PC-3 (cell line): Measurements from ENCODE around the gene COL2A1. TPM values are rescaled to one million over a fixed set of nuclear protein-coding genes. Genes with fewer than 3 reads are reported as not detected.

ENCODE experiments used
- ATAC-seq: fragments of 200-7000 bp; cut with Tn5 transposase; 2 replicates; pipeline ENCODE4 v1.9.1; 2020; ENCODE audit warnings: mild to moderate bottlenecking, moderate library complexity
- BruUV-seq: library from RNA; stranded (reverse); fragments of 400-500 nt; replicated peaks from 2 replicates; lab custom pipeline; 2021; lab: Mats Ljungman, UMichigan
- CTCF ChIA-PET: fragments of 300-600 bp; sonication (Branson Sonifier 250); formaldehyde crosslinking; loops from one replicate; lab custom pipeline; 2022; ENCODE audit warnings: antibody characterized with exemption; lab: Charles Lee
- POLR2A ChIA-PET: fragments of 300-600 bp; sonication (Branson Sonifier 250); formaldehyde crosslinking; loops from one replicate; lab custom pipeline; 2022; ENCODE audit warnings: antibody characterized with exemption; ENCODE audit not compliant: unreplicated experiment; lab: Charles Lee
- DNase-seq: peaks from one replicate; pipeline ENCODE4 v3.0.0-alpha.2; 2015
- H2AFZ ChIP-seq: fragments of 300-600 bp; sonication (generic); 2 replicates; pipeline ENCODE4 v1.6.0; 2016; ENCODE audit warnings: antibody characterized with exemption, low read length
- H3F3A ChIP-seq: fragments of 300-600 bp; sonication (generic); one replicate; pipeline ENCODE4 v1.6.0; 2017; ENCODE audit warnings: antibody characterized with exemption, low read length, control low read depth, mild to moderate bottlenecking; ENCODE audit not compliant: unreplicated experiment
- H3K27ac ChIP-seq: fragments of 300-600 bp; sonication (generic); 2 replicates; pipeline ENCODE4 v1.5.1; 2016; ENCODE audit warnings: mild to moderate bottlenecking, low read length
- H3K27me3 ChIP-seq: fragments of 300-600 bp; sonication (generic); 2 replicates; pipeline ENCODE4 v1.6.1; 2016; ENCODE audit warnings: low read length, mixed read lengths
- H3K36me3 ChIP-seq: fragments of 300-600 bp; sonication (generic); 2 replicates; pipeline ENCODE4 v1.6.1; 2016; ENCODE audit warnings: low read depth, mixed run types, low read length, mixed read lengths
- H3K4me1 ChIP-seq: fragments of 300-600 bp; sonication (generic); 2 replicates; pipeline ENCODE4 v1.5.1; 2016; ENCODE audit warnings: low read length; ENCODE audit not compliant: insufficient read depth
- H3K4me2 ChIP-seq: fragments of 300-600 bp; sonication (generic); 2 replicates; pipeline ENCODE4 v1.6.0; 2016; ENCODE audit warnings: low read length
- H3K4me3 ChIP-seq: fragments of 300-600 bp; sonication (generic); 2 replicates; pipeline ENCODE4 v1.5.1; 2016; ENCODE audit warnings: mild to moderate bottlenecking, low read length, mixed read lengths
- H3K79me2 ChIP-seq: fragments of 300-600 bp; sonication (generic); 2 replicates; pipeline ENCODE4 v1.6.1; 2017; ENCODE audit warnings: low read length, mixed read lengths
- H3K9ac ChIP-seq: fragments of 300-600 bp; sonication (generic); 2 replicates; pipeline ENCODE4 v1.6.0; 2016; ENCODE audit warnings: mild to moderate bottlenecking, low read length
- H3K9me2 ChIP-seq: fragments of 300-600 bp; sonication (generic); replicated peaks from 2 replicates; pipeline ENCODE4 v1.6.1; 2016; ENCODE audit warnings: mixed run types, low read length, mixed read lengths
- H3K9me3 ChIP-seq: fragments of 300-600 bp; sonication (generic); 2 replicates; pipeline ENCODE4 v1.6.1; 2016; ENCODE audit warnings: low read length, mixed read lengths
- H4K20me1 ChIP-seq: fragments of 300-600 bp; sonication (generic); 2 replicates; pipeline ENCODE4 v1.6.1; 2016; ENCODE audit warnings: low read length, mixed read lengths
- CTCF ChIP-seq: fragments of 300-600 bp; sonication (generic); conservative IDR thresholded peaks from 2 replicates; pipeline ENCODE4 v1.5.1; 2017; ENCODE audit warnings: antibody characterized with exemption, low read depth, mild to moderate bottlenecking, low read length
- EZH2 ChIP-seq: fragments of 300-600 bp; sonication (generic); IDR thresholded peaks from one replicate; pipeline ENCODE4 v1.6.1; 2017; ENCODE audit warnings: antibody characterized with exemption, mild to moderate bottlenecking, low read length; ENCODE audit not compliant: unreplicated experiment
- EZH2phosphoT487 ChIP-seq: fragments of 300-600 bp; sonication (generic); IDR thresholded peaks from 2 replicates; pipeline ENCODE4 v1.6.1; 2018; ENCODE audit warnings: mild to moderate bottlenecking, antibody characterized with exemption, low read length, borderline replicate concordance
- intact Hi-C: fragments of 100-400 bp; cut with micrococcal nuclease; formaldehyde crosslinking; loops from 2 replicates; pipeline ENCODE4 v1.9.0; 2023
- total RNA-seq: library from RNA; depleted of rRNA; stranded (reverse); fragments of >200 nt; gene quantifications from 2 replicates; pipeline ENCODE4 v1.2.3, GENCODE V29; 2014

Gene COL2A1
- total RNA-seq, 1 experiment from 2014 or later = 6.7 TPM

GRCh38 chr12:48041591-48042423 lies 37.5 kb upstream of the COL2A1 start:
- H3K9ac ChIP-seq = no peak overlapping the region
- TF ChIP-seq EZH2 = no peak
- no peak for TF ChIP-seq EZH2phosphoT487
- no peak for TF ChIP-seq CTCF
- ChIA-PET POLR2A (no interaction called here), CTCF (no interaction called here)
- H2AFZ ChIP-seq = no peak overlapping the region
- no peaks in the 10 kb centered on the region for H3K27me3 ChIP-seq
- no peak overlapping the region for H3K4me2 ChIP-seq
- H3K4me1 ChIP-seq = peaks cover 9% of the 10 kb centered on the region; the same call in 1 of the 2 replicates
- no peaks in the 10 kb centered on the region for H3K9me2 ChIP-seq
- H3K36me3 ChIP-seq = peaks cover 25% of the 10 kb centered on the region
- H3K4me3 ChIP-seq = no peak overlapping the region
- ATAC-seq (no peak), DNase-seq (no peak)
- no peaks in the 10 kb centered on the region for H3K9me3 ChIP-seq
- BruUV-seq = TSS peak; percentile 12
- intact Hi-C loops = no loop called here
- H3K27ac ChIP-seq = no peak overlapping the region
- H3K79me2 ChIP-seq = no peaks in the 10 kb centered on the region
- no peaks in the 10 kb centered on the region for H3F3A ChIP-seq
- H4K20me1 ChIP-seq = no peaks in the 10 kb centered on the region

- Histone ChIP-seq H3K4me3 (no peak overlapping the region), H3K9ac (no peak overlapping the region), H3K36me3 (peaks cover 12% of the 10 kb centered on the region; the same call in 1 of the 2 replicates), H3K9me3 (no peaks in the 10 kb centered on the region), H3F3A (no peaks in the 10 kb centered on the region), H3K4me1 (0 out of 2 replicates have a peak, but pooled peaks cover 2% of the 10 kb centered on the region), H3K27ac (no peak overlapping the region), H3K9me2 (no peaks in the 10 kb centered on the region), H3K79me2 (no peaks in the 10 kb centered on the region), H3K4me2 (no peak overlapping the region), H4K20me1 (no peaks in the 10 kb centered on the region), H2AFZ (no peak overlapping the region), H3K27me3 (no peaks in the 10 kb centered on the region)
- CTCF ChIA-PET = no interaction called here
- ATAC-seq (no peak), DNase-seq (no peak)
- no peak for TF ChIP-seq EZH2phosphoT487
- no peak for TF ChIP-seq EZH2
- TF ChIP-seq CTCF = no peak
- intact Hi-C loops = no loop called here
- POLR2A ChIA-PET = no interaction called here
- BruUV-seq = no TSS peak
Observed at GRCh38 chr12:48040354-48040753, 36.1 kb upstream of the COL2A1 start.

- H2AFZ ChIP-seq = no peak overlapping the region
- H3K36me3 ChIP-seq = peaks cover 3% of the 10 kb centered on the region; the same call in 1 of the 2 replicates
- no peak overlapping the region for H3K4me3 ChIP-seq
- H3K27me3 ChIP-seq = no peaks in the 10 kb centered on the region
- no peak overlapping the region for H3K27ac ChIP-seq
- no peak for TF ChIP-seq EZH2
- H3K9me2 ChIP-seq = no peaks in the 10 kb centered on the region
- H3K4me1 ChIP-seq = peaks cover 8% of the 10 kb centered on the region; the same call in 1 of the 2 replicates
- no peaks in the 10 kb centered on the region for H3K9me3 ChIP-seq
- H3F3A ChIP-seq = no peaks in the 10 kb centered on the region
- BruUV-seq = no TSS peak
- H4K20me1 ChIP-seq = no peaks in the 10 kb centered on the region
- DNase-seq = no peak
- POLR2A ChIA-PET = no interaction called here
- ATAC-seq = no peak
- no peak overlapping the region for H3K4me2 ChIP-seq
- no peaks in the 10 kb centered on the region for H3K79me2 ChIP-seq
- no peak overlapping the region for H3K9ac ChIP-seq
- CTCF ChIA-PET = no interaction called here
- intact Hi-C loops = no loop called here
Observed at GRCh38 chr12:48039151-48039550, 34.9 kb upstream of the COL2A1 start.
